Natural killer cell (primary cell): ENCODE results near the gene CCDC174. TPM values are rescaled to one million over a fixed set of nuclear protein-coding genes. Genes with fewer than 3 reads are reported as not detected.

Source experiments
- ATAC-seq, 3 donors: fragments of 150-1000 bp in 2 of 3; fragments of 200-7000 bp in 1 of 3; cut with Tn5 transposase; 1 replicate in 1 of 3; 2 replicates in 2 of 3; pipeline ENCODE4 v1.10.0; 2021; ENCODE audit warnings: mild to moderate bottlenecking in 2 of 3, moderate library complexity in 2 of 3
- DNase-seq, 2 donors: peaks; one replicate each; pipeline versions ENCODE4 v3.0.0 to v3.0.0-alpha.2; 2013 to 2021; ENCODE audit warnings: mixed read lengths in 1 of 2
- H3K27ac ChIP-seq: one replicate; pipeline ENCODE4 v1.5.1; 2013; ENCODE audit warnings: mild to moderate bottlenecking, low read length
- H3K27me3 ChIP-seq: one replicate; pipeline ENCODE4 v1.6.1; 2013; ENCODE audit warnings: low read length; ENCODE audit not compliant: control insufficient read depth, insufficient read depth
- H3K36me3 ChIP-seq: one replicate; pipeline ENCODE4 v1.6.1; 2013; ENCODE audit warnings: low read length; ENCODE audit not compliant: control insufficient read depth, insufficient read depth
- H3K4me1 ChIP-seq: one replicate; pipeline ENCODE4 v1.6.1; 2013; ENCODE audit warnings: low read length; ENCODE audit not compliant: control insufficient read depth, insufficient read depth
- H3K4me3 ChIP-seq: one replicate; pipeline ENCODE4 v1.5.1; 2013; ENCODE audit warnings: low read length
- H3K9me3 ChIP-seq: one replicate; pipeline ENCODE4 v1.6.1; 2013; ENCODE audit warnings: low read length; ENCODE audit not compliant: control insufficient read depth, insufficient read depth
- H3K27ac Mint-ChIP-seq, 2 donors: one replicate each; pipeline ENCODE4 v1.8.0; 2022; ENCODE audit warnings: mild to moderate bottlenecking in 2 of 2, mixed read lengths in 2 of 2, moderate library complexity in 1 of 2
- H3K27me3 Mint-ChIP-seq, 2 donors: one replicate each; pipeline ENCODE4 v1.8.0; 2022; ENCODE audit warnings: low read depth in 2 of 2, mixed read lengths in 2 of 2
- H3K36me3 Mint-ChIP-seq: one replicate; pipeline ENCODE4 v1.8.0; 2022; ENCODE audit warnings: mixed read lengths
- H3K4me1 Mint-ChIP-seq, 2 donors: one replicate each; pipeline ENCODE4 v1.8.0; 2022; ENCODE audit warnings: mixed read lengths in 2 of 2
- H3K4me3 Mint-ChIP-seq: one replicate; pipeline ENCODE4 v1.8.0; 2022; ENCODE audit warnings: mild to moderate bottlenecking, moderate library complexity, mixed read lengths
- H3K9me3 Mint-ChIP-seq, 2 donors: one replicate each; pipeline ENCODE4 v1.8.0; 2022; ENCODE audit warnings: mixed read lengths in 2 of 2
- CTCF ChIP-seq: fragments of 200-600 bp; IDR thresholded peaks from one replicate; pipeline ENCODE4 v1.8.0; 2022; ENCODE audit warnings: antibody characterized with exemption
- whole genome bisulfite sequencing: methylation state at CpG from one replicate; pipeline ENCODE4 v1.1.7; 2013; ENCODE audit warnings: missing lambda C conversion rate; ENCODE audit not compliant: insufficient coverage; 5-methylcytosine and 5-hydroxymethylcytosine counted together
- intact Hi-C: fragments of 100-400 bp; cut with micrococcal nuclease; formaldehyde crosslinking; loops from one replicate; pipeline ENCODE4 v1.14.2; 2022
- total RNA-seq, 4 donors: library from RNA; stranded (reverse); fragments of 120-200 nt in 1 of 4; gene quantifications; one replicate each; pipeline versions ENCODE4 v1.2.3 to v1.2.4, GENCODE V29; 2013 to 2022

CCDC174 gene
- total RNA-seq, 3 donors from 2014 or later (not counting 1 experiment from before 2014, with no cell fraction given), result 29.7 to 41.2 (median 31.9) TPM

GRCh38 chr3:14624498-14624897, 27.1 kb upstream of the CCDC174 start:
- Mint-ChIP-seq H3K27ac (no peak overlapping the region), H3K27me3 (peaks cover 7 to 9% of the 10 kb centered on the region in 2 donors), H3K36me3 (no peaks in the 10 kb centered on the region), H3K4me3 (no peak overlapping the region), H3K9me3 (no peaks in the 10 kb centered on the region), H3K4me1 (no peaks in the 10 kb centered on the region)
- Histone ChIP-seq H3K4me1 (no peaks in the 10 kb centered on the region), H3K27me3 (no peaks in the 10 kb centered on the region), H3K27ac (no peak overlapping the region), H3K36me3 (no peaks in the 10 kb centered on the region), H3K9me3 (no peaks in the 10 kb centered on the region), H3K4me3 (no peak overlapping the region)
- ATAC-seq (no peak), DNase-seq (no peak)
- intact Hi-C loops, result no loop called here
- TF ChIP-seq CTCF, result no peak

GRCh38 chr3:14625443-14625842, 26.1 kb upstream of the CCDC174 start:
- no peak overlapping the region for H3K27ac Mint-ChIP-seq
- intact Hi-C loops, result no loop called here
- H3K4me1 Mint-ChIP-seq, result no peaks in the 10 kb centered on the region
- H3K27me3 Mint-ChIP-seq, result peaks cover 0 to 2% of the 10 kb centered on the region in 2 donors
- no peak overlapping the region for H3K4me3 Mint-ChIP-seq
- WGBS, result 85% methylated on average over 6 of the region's 6 CpGs
- no peak overlapping the region for H3K27ac ChIP-seq
- no peaks in the 10 kb centered on the region for H3K9me3 Mint-ChIP-seq
- no peaks in the 10 kb centered on the region for H3K36me3 Mint-ChIP-seq
- H3K27me3 ChIP-seq, result no peaks in the 10 kb centered on the region
- TF ChIP-seq CTCF, result no peak
- H3K36me3 ChIP-seq, result no peaks in the 10 kb centered on the region
- no peak overlapping the region for H3K4me3 ChIP-seq
- ATAC-seq (no peak), DNase-seq (no peak)
- H3K4me1 ChIP-seq, result no peaks in the 10 kb centered on the region
- no peaks in the 10 kb centered on the region for H3K9me3 ChIP-seq

GRCh38 chr3:14627815-14628214, 23.7 kb upstream of the CCDC174 start:
- Histone ChIP-seq H3K9me3 (no peaks in the 10 kb centered on the region), H3K36me3 (no peaks in the 10 kb centered on the region), H3K4me1 (no peaks in the 10 kb centered on the region), H3K27ac (no peak overlapping the region), H3K4me3 (no peak overlapping the region), H3K27me3 (no peaks in the 10 kb centered on the region)
- no peaks in the 10 kb centered on the region for H3K4me1 Mint-ChIP-seq
- TF ChIP-seq CTCF, result no peak
- no peak overlapping the region for H3K4me3 Mint-ChIP-seq
- H3K27ac Mint-ChIP-seq, result no peak overlapping the region
- peaks cover 6 to 11% of the 10 kb centered on the region in 2 donors for H3K27me3 Mint-ChIP-seq
- 83% methylated on average over 6 of the region's 6 CpGs for WGBS
- intact Hi-C loops, result no loop called here
- DNase-seq, result no peak
- H3K36me3 Mint-ChIP-seq, result no peaks in the 10 kb centered on the region
- no peak for ATAC-seq
- no peaks in the 10 kb centered on the region for H3K9me3 Mint-ChIP-seq

- 79% methylated on average over 4 of the region's 4 CpGs for WGBS
- H3K4me1 ChIP-seq, result no peaks in the 10 kb centered on the region
- H3K36me3 ChIP-seq, result no peaks in the 10 kb centered on the region
- Mint-ChIP-seq H3K9me3 (no peaks in the 10 kb centered on the region), H3K4me3 (no peak overlapping the region), H3K27ac (no peak overlapping the region), H3K4me1 (no peaks in the 10 kb centered on the region), H3K36me3 (no peaks in the 10 kb centered on the region), H3K27me3 (peaks cover 7 to 11% of the 10 kb centered on the region in 2 donors)
- H3K27me3 ChIP-seq, result no peaks in the 10 kb centered on the region
- intact Hi-C loops, result no loop called here
- ATAC-seq, result no peak
- no peak overlapping the region for H3K4me3 ChIP-seq
- no peak for DNase-seq
- TF ChIP-seq CTCF, result no peak
- H3K27ac ChIP-seq, result no peak overlapping the region
- no peaks in the 10 kb centered on the region for H3K9me3 ChIP-seq
These were observed 23.2 kb upstream of the CCDC174 start for GRCh38 chr3:14628406-14628805.
